ENCODE measurements around the gene OR14A16. TPM values are rescaled to one million over a fixed set of nuclear protein-coding genes. Genes with fewer than 3 reads are reported as not detected.

OR14A16 gene
- total RNA-seq (2014; rRNA removed; shearing (Covaris generic)): not detected in 2 replicates

- in situ Hi-C loops (cut with HindIII; ENCODE audit: low sequenced_read_pairs): no loop called here
- DNase-seq (ENCODE audit: low spot score): no peak
Observed at GRCh38 chr1:247824023-247824422, at the start of gene OR14A16. Gene OR14A16 (minus strand): TSS chr1:247824119. CDS start chr1:247815729, 8,390 bp downstream.

- DNase-seq (ENCODE audit: low spot score): no peak
- in situ Hi-C loops (cut with HindIII; ENCODE audit: low sequenced_read_pairs): no loop called here
Observed at GRCh38 chr1:247865416-247865815, 41.5 kb upstream of the OR14A16 start.

GRCh38 chr1:247864644-247865043 lies 40.7 kb upstream of the OR14A16 start:
- no peak for DNase-seq (ENCODE audit: low spot score)
- in situ Hi-C loops (cut with HindIII; ENCODE audit: low sequenced_read_pairs): no loop called here

GRCh38 chr1:247862756-247863155 lies 38.8 kb upstream of the OR14A16 start:
- in situ Hi-C loops (cut with HindIII; ENCODE audit: low sequenced_read_pairs): no loop called here
- no peak for DNase-seq (ENCODE audit: low spot score)

GRCh38 chr1:247857985-247858619 lies 34.2 kb upstream of the OR14A16 start:
- in situ Hi-C loops (cut with HindIII; ENCODE audit: low sequenced_read_pairs): no loop called here

GRCh38 chr1:247857069-247857984 lies 33.4 kb upstream of the OR14A16 start, which contains the start of gene TRIM58:
Gene TRIM58 (plus strand): TSS chr1:247857187. CDS start chr1:247857247, 60 bp downstream.
- no peak for DNase-seq (ENCODE audit: low spot score)
- in situ Hi-C loops (cut with HindIII; ENCODE audit: low sequenced_read_pairs): no loop called here

More at GRCh38 chr1:247857985-247858619, 34.2 kb upstream of the OR14A16 start:
- DNase-seq (ENCODE audit: low spot score): no peak

GRCh38 chr1:247855911-247856310 lies 32.0 kb upstream of the OR14A16 start:
- in situ Hi-C loops (cut with HindIII; ENCODE audit: low sequenced_read_pairs): no loop called here
- DNase-seq (ENCODE audit: low spot score): no peak

GRCh38 chr1:247854899-247855545 lies 31.1 kb upstream of the OR14A16 start:
- in situ Hi-C loops (cut with HindIII; ENCODE audit: low sequenced_read_pairs): no loop called here
- DNase-seq (ENCODE audit: low spot score): no peak

GRCh38 chr1:247849616-247850015 lies 25.7 kb upstream of the OR14A16 start:
- DNase-seq (ENCODE audit: low spot score): no peak
- in situ Hi-C loops (cut with HindIII; ENCODE audit: low sequenced_read_pairs): no loop called here

- DNase-seq (ENCODE audit: low spot score): no peak
- in situ Hi-C loops (cut with HindIII; ENCODE audit: low sequenced_read_pairs): no loop called here
Observed at GRCh38 chr1:247848346-247848745, 24.4 kb upstream of the OR14A16 start.

- no peak for DNase-seq (ENCODE audit: low spot score)
- in situ Hi-C loops (cut with HindIII; ENCODE audit: low sequenced_read_pairs): no loop called here
Observed at GRCh38 chr1:247845693-247846017, 21.7 kb upstream of the OR14A16 start.

GRCh38 chr1:247845011-247845692 lies 21.2 kb upstream of the OR14A16 start:
- in situ Hi-C loops (cut with HindIII; ENCODE audit: low sequenced_read_pairs): no loop called here

GRCh38 chr1:247843411-247843810 lies 19.5 kb upstream of the OR14A16 start:
- no peak for DNase-seq (ENCODE audit: low spot score)
- in situ Hi-C loops (cut with HindIII; ENCODE audit: low sequenced_read_pairs): no loop called here

More at GRCh38 chr1:247845011-247845692, 21.2 kb upstream of the OR14A16 start:
- DNase-seq (ENCODE audit: low spot score): no peak

- DNase-seq (ENCODE audit: low spot score): no peak
- in situ Hi-C loops (cut with HindIII; ENCODE audit: low sequenced_read_pairs): no loop called here
Observed at GRCh38 chr1:247841796-247842195, 17.9 kb upstream of the OR14A16 start, which contains the start of gene OR11L1. Gene OR11L1 (minus strand): TSS chr1:247841896. CDS start chr1:247841896, 0 bp downstream.

- in situ Hi-C loops (cut with HindIII; ENCODE audit: low sequenced_read_pairs): no loop called here
Observed at GRCh38 chr1:247840818-247841217, 16.9 kb upstream of the OR14A16 start.

GRCh38 chr1:247833601-247834000 lies 9.7 kb upstream of the OR14A16 start:
- in situ Hi-C loops (cut with HindIII; ENCODE audit: low sequenced_read_pairs): no loop called here
- DNase-seq (ENCODE audit: low spot score): no peak

More at GRCh38 chr1:247840818-247841217, 16.9 kb upstream of the OR14A16 start:
- no peak for DNase-seq (ENCODE audit: low spot score)

GRCh38 chr1:247829656-247830055 lies 5.7 kb upstream of the OR14A16 start:
- in situ Hi-C loops (cut with HindIII; ENCODE audit: low sequenced_read_pairs): no loop called here
- no peak for DNase-seq (ENCODE audit: low spot score)

GRCh38 chr1:247825362-247825761 lies 1.4 kb upstream of the OR14A16 start:
- no peak for DNase-seq (ENCODE audit: low spot score)
- in situ Hi-C loops (cut with HindIII; ENCODE audit: low sequenced_read_pairs): no loop called here

- DNase-seq (ENCODE audit: low spot score): no peak
- in situ Hi-C loops (cut with HindIII; ENCODE audit: low sequenced_read_pairs): no loop called here
Observed at GRCh38 chr1:247822060-247822459, 1.9 kb downstream of the OR14A16 start.
